Heart left ventricle (tissue), 13 donors: ENCODE results near the gene GPR87.

Source experiments
- POLR2A ChIP-seq, 2 donors: fragments of 450-650 bp; IDR thresholded peaks; one replicate each; pipeline ENCODE4 v1.6.1; 2017; ENCODE audit warnings: antibody characterized with exemption in 2 of 2, mild to moderate bottlenecking in 2 of 2, moderate library complexity in 2 of 2
- TF ChIP-seq, protein P1 (sequence below), 12 donors: fragments of 200-600 bp; sonication (generic) in 4 of 12; IDR thresholded peaks; one replicate each; pipeline versions ENCODE4 v1.5.0 to v1.8.0; 2018 to 2022; ENCODE audit warnings: antibody characterized with exemption in 12 of 12, mild to moderate bottlenecking in 5 of 12
- donor health status: ischemic (EF 13 %, LVEDD 7.1; RV severe dilation, severe dysfunction).
- donor health status: DM: no; HTN: yes; CAD: no.
- donor health status: DM: no; HTN: no; CAD: no.
- donor health status: ischemic (EF 25% LVEDD 6.9; RV normal size, moderate dysfunction).
- donor health status: ischemic (EF 25% LVEDD 5.7; RV mildly dilated, moderate dysfunction).
- donor health status: ischemic (EF 35%, LVEDD 5.7; RV mildly dilated, moderate dysfunction).
- donor health status: nonischemic (EF 11% LVEDD 7.7; RV severe dilation, severe dysfunction).
- donor health status: DM: yes; HTN: yes; CAD: no.
- donor health status: PGD.
- donor health status: ischemic (EF 29% LVEDD 5.4; RV normal size, mild dysfunction).
- donor health status: nonischemic (EF 23%, LVEDD 6.1; RV moderate dilation, normal function).

DNA sequence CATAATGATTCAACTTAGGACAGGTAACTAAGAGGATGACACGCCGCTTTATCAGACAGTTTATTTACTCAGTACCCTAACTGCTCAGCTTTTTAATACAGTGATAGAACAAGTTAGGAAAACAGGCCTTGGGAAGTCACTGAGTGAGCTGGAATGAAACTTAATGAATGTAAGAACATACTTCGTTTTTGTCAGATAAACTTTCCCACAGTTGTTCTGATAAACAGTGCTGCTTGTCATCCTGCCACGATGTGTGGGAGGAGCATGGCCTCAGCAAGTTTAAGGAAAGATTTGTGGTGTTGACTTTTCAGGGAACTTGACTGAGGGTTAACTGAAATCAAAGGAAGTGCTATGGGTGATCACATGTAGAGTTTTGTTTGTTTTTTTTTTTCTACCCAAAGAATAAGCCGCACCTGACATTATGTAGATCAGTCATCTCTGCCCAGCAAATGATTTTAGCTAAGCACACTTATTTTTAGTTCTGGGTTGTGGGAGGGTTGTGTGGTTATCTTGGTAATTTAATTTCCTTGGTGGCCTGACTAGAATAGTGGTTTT, 32.6 kb downstream of the GPR87 start:
- TF ChIP-seq POLR2A (IDR thresholded peaks at IDR 0.05), result no peak
- TF ChIP-seq, protein P1, sequence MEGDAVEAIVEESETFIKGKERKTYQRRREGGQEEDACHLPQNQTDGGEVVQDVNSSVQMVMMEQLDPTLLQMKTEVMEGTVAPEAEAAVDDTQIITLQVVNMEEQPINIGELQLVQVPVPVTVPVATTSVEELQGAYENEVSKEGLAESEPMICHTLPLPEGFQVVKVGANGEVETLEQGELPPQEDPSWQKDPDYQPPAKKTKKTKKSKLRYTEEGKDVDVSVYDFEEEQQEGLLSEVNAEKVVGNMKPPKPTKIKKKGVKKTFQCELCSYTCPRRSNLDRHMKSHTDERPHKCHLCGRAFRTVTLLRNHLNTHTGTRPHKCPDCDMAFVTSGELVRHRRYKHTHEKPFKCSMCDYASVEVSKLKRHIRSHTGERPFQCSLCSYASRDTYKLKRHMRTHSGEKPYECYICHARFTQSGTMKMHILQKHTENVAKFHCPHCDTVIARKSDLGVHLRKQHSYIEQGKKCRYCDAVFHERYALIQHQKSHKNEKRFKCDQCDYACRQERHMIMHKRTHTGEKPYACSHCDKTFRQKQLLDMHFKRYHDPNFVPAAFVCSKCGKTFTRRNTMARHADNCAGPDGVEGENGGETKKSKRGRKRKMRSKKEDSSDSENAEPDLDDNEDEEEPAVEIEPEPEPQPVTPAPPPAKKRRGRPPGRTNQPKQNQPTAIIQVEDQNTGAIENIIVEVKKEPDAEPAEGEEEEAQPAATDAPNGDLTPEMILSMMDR (IDR thresholded peaks at IDR 0.05), result no peak
